ENCODE results near the gene TLCD3A. TPM values are rescaled to one million over a fixed set of nuclear protein-coding genes. Genes with fewer than 3 reads are reported as not detected.
"Not testable (repeated sequence)": the region's sequence is repeated elsewhere in the genome, so short reads cannot be mapped to it uniquely, and the experiment has no call there.

TLCD3A gene
- total and polyA plus RNA-seq, 2 donors (not counting 1 experiment from before 2014, with no cell fraction given): 2.0 to 2.4 TPM

DNA sequence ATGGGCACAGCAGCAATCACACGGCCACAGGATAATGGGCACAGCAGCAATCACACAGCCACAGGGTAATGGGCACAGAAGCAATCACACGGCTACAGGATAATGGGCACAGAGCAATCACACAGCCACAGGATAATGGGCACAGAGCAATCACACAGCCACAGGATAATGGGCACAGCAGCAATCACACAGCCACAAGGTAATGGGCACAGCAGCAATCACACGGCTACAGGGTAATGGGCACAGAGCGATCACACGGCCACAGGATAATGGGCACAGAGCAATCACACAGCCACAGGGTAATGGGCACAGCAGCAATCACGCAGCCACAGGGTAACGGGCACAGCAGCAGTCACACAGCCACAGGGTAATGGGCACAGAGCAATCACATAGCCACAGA lies 17.0 kb downstream of the TLCD3A start:
- H2AFZ ChIP-seq (ENCODE audit: insufficient read depth, low read depth, low read length, poor library complexity, severe bottlenecking); POLR2A ChIA-PET; H3K27ac ChIP-seq (ENCODE audit: low read length in 2 of 2); H3K4me3 ChIP-seq (ENCODE audit: control extremely low read depth in 1 of 5, extremely low read depth in 1 of 5, insufficient read depth in 1 of 5, low read depth in 2 of 5, low read length in 4 of 5); H3K27me3 ChIP-seq (replicated peaks in 1 of 4; ENCODE audit: control extremely low read depth in 1 of 4, control insufficient read depth in 3 of 4, insufficient read depth in 4 of 4, low read length in 3 of 4); H3K9me3 ChIP-seq (ENCODE audit: control extremely low read depth in 1 of 3, control insufficient read depth in 2 of 3, insufficient read depth in 1 of 3, low read length in 2 of 3); H3K9me3 Mint-ChIP-seq (ENCODE audit: insufficient read depth); H3K4me2 ChIP-seq (replicated peaks; ENCODE audit: low read depth, low read length, poor library complexity, severe bottlenecking); H3K9ac ChIP-seq (ENCODE audit: low read length); CTCF ChIA-PET; ATAC-seq (ENCODE audit: low read depth); intact Hi-C loops (cut with micrococcal nuclease); DNase-seq; H3K27ac Mint-ChIP-seq; H3K27me3 Mint-ChIP-seq: not testable (repeated sequence)
- H3K4me1 ChIP-seq (ENCODE audit: control insufficient read depth in 2 of 2, insufficient read depth in 2 of 2, low read length in 2 of 2): peaks cover 18 to 27% of the 10 kb centered on the region in 2 donors
- peaks cover 38% of the 10 kb centered on the region for H3K4me1 Mint-ChIP-seq
- peaks cover 31% of the 10 kb centered on the region for H4K20me1 ChIP-seq (ENCODE audit: control insufficient read depth, insufficient read depth, low read length, poor library complexity, severe bottlenecking)
- peaks cover 0 to 37% of the 10 kb centered on the region in 2 experiments for H3K36me3 ChIP-seq (replicated peaks in 1 of 2; ENCODE audit: control extremely low read depth in 1 of 2, control insufficient read depth in 1 of 2, extremely low read depth in 1 of 2, insufficient read depth in 2 of 2, low read length in 1 of 2)
- peak overlapping the region; percentile 3 for H3K4me3 Mint-ChIP-seq
- peaks cover 40% of the 10 kb centered on the region for H3K79me2 ChIP-seq (ENCODE audit: control insufficient read depth, insufficient read depth, low read length)
- 88% methylated on average over 5 of the region's 7 CpGs for WGBS (ENCODE audit: insufficient coverage)

DNA sequence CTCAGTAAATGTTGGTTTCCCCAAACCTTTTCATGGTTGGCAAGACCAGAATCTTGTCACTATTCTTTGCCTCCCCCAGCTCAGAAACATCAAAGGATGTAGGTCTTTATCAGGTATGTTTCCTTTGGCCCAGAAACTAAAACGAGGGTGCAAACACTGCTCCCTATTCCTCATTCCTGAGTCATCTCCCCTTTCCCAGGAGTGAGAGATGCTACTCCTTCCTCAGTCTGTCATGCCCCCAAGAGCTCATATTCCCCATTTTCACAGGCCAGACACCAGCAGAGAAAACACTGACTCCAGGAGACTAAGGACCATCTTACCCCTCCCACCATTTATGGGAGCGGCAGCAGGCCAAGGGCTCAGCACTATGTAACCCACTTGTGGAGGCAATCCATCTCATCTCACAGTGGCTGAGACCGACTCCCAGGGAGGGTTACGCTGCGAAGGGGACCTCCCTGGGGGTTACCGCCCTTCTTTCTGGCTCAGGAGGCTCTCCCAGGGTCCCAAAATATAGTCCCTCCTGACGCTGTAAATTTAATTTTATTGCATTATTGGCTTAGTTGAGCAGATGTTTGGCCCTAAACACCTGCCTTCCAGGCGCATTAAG lies 18.1 kb downstream of the TLCD3A start:
- Mint-ChIP-seq H3K4me3 (peak overlapping the region; percentile 96), H3K4me1 (peaks cover 38% of the 10 kb centered on the region), H3K27me3 (no peaks in the 10 kb centered on the region), H3K27ac (peak overlapping the region; percentile 90), H3K9me3 (ENCODE audit: insufficient read depth) (no peaks in the 10 kb centered on the region)
- TF ChIP-seq CTCF (IDR thresholded peaks at IDR 0.05): no peak
- no peak for TF ChIP-seq EZH2 (IDR thresholded peaks at IDR 0.05; ENCODE audit: borderline replicate concordance, insufficient read depth, low read depth, low read length, poor library complexity, severe bottlenecking)
- no peak for DNase-seq
- Histone ChIP-seq H3K9me3 (ENCODE audit: control extremely low read depth in 1 of 3, control insufficient read depth in 2 of 3, insufficient read depth in 1 of 3, low read length in 2 of 3) (no peaks in the 10 kb centered on the region), H3K79me2 (ENCODE audit: control insufficient read depth, insufficient read depth, low read length) (peaks cover 40% of the 10 kb centered on the region), H3K4me2 (replicated peaks; ENCODE audit: low read depth, low read length, poor library complexity, severe bottlenecking) (peak overlapping the region; percentile 100), H3K27ac (ENCODE audit: low read length in 2 of 2) (no peak overlapping the region), H3K36me3 (replicated peaks in 1 of 2; ENCODE audit: control extremely low read depth in 1 of 2, control insufficient read depth in 1 of 2, extremely low read depth in 1 of 2, insufficient read depth in 2 of 2, low read length in 1 of 2) (peaks cover 0 to 25% of the 10 kb centered on the region in 2 experiments), H3K4me3 (ENCODE audit: control extremely low read depth in 1 of 5, extremely low read depth in 1 of 5, insufficient read depth in 1 of 5, low read depth in 2 of 5, low read length in 4 of 5) (peak overlapping the region in 2 of 5 experiments; percentile 81 to 89), H4K20me1 (ENCODE audit: control insufficient read depth, insufficient read depth, low read length, poor library complexity, severe bottlenecking) (peaks cover 29% of the 10 kb centered on the region), H3K4me1 (ENCODE audit: control insufficient read depth in 2 of 2, insufficient read depth in 2 of 2, low read length in 2 of 2) (peaks cover 18 to 27% of the 10 kb centered on the region in 2 donors), H3K27me3 (replicated peaks in 1 of 4; ENCODE audit: control extremely low read depth in 1 of 4, control insufficient read depth in 3 of 4, insufficient read depth in 4 of 4, low read length in 3 of 4) (no peaks in the 10 kb centered on the region), H3K9ac (ENCODE audit: low read length) (peak overlapping the region; percentile 95), H2AFZ (ENCODE audit: insufficient read depth, low read depth, low read length, poor library complexity, severe bottlenecking) (no peak overlapping the region)
- POLR2A ChIA-PET: no interaction called here
- no peak for ATAC-seq (ENCODE audit: low read depth)
- CTCF ChIA-PET: interaction anchor here (1.6 to 3.2 kb wide), 3 partner anchors 9 to 338 kb away, joined by 6 to 9 read pairs (median 7); no protein-coding TSS in a partner anchor
- intact Hi-C loops (cut with micrococcal nuclease): no loop called here
- 91% methylated on average over 6 of the region's 8 CpGs for WGBS (ENCODE audit: insufficient coverage)

Measured in B cell (primary cell).